G401 (cell line): ENCODE results near the gene PTPRK. TPM values are rescaled to one million over a fixed set of nuclear protein-coding genes. Genes with fewer than 3 reads are reported as not detected.

ENCODE experiments used
- DNase-seq: peaks from one replicate; pipeline ENCODE4 v3.0.0-alpha.2; 2015; ENCODE audit warnings: low spot score
- in situ Hi-C: cut with HindIII; loops from 2 replicates; pipeline ENCODE4 v1.10.0; 2016; ENCODE audit warnings: low sequenced_read_pairs, mixed read lengths
- total RNA-seq: library from RNA; depleted of rRNA; stranded (reverse); fragments of >200 nt; shearing (Covaris generic); gene quantifications from 2 replicates; pipeline ENCODE4 v1.2.3, GENCODE V29; 2014

PTPRK gene
- total RNA-seq, 1 experiment from 2014 or later = not detected

GRCh38 chr6:128141932-128142331 lies 378.5 kb downstream of the PTPRK start:
- in situ Hi-C loops = no loop called here
- no peak for DNase-seq

GRCh38 chr6:128139519-128139918 lies 380.9 kb downstream of the PTPRK start:
- in situ Hi-C loops = no loop called here
- DNase-seq = no peak

- no peak for DNase-seq
- in situ Hi-C loops = no loop called here
These were observed 381.7 kb downstream of the PTPRK start for GRCh38 chr6:128138694-128139093.

GRCh38 chr6:128135325-128135724 lies 385.1 kb downstream of the PTPRK start:
- in situ Hi-C loops = no loop called here

GRCh38 chr6:128131566-128131965 lies 388.8 kb downstream of the PTPRK start:
- DNase-seq = peak; percentile 8
- in situ Hi-C loops = no loop called here

More at GRCh38 chr6:128135325-128135724, 385.1 kb downstream of the PTPRK start:
- no peak for DNase-seq

GRCh38 chr6:128131036-128131435 lies 389.4 kb downstream of the PTPRK start:
- in situ Hi-C loops = no loop called here
- DNase-seq = peak; percentile 9

- in situ Hi-C loops = no loop called here
- no peak for DNase-seq
These were observed 390.7 kb downstream of the PTPRK start for GRCh38 chr6:128129679-128130078.

GRCh38 chr6:128127650-128128049 lies 392.7 kb downstream of the PTPRK start:
- no peak for DNase-seq
- in situ Hi-C loops = no loop called here

- no peak for DNase-seq
- in situ Hi-C loops = no loop called here
These were observed 395.7 kb downstream of the PTPRK start for GRCh38 chr6:128124713-128125112.

- in situ Hi-C loops = no loop called here
- DNase-seq = no peak
These were observed 398.8 kb downstream of the PTPRK start for GRCh38 chr6:128121610-128122009.

GRCh38 chr6:128121190-128121589 lies 399.2 kb downstream of the PTPRK start:
- DNase-seq = no peak
- in situ Hi-C loops = no loop called here

GRCh38 chr6:128118401-128118800 lies 402.0 kb downstream of the PTPRK start:
- DNase-seq = no peak
- in situ Hi-C loops = no loop called here

GRCh38 chr6:128117916-128118315 lies 402.5 kb downstream of the PTPRK start:
- in situ Hi-C loops = no loop called here
- no peak for DNase-seq

- DNase-seq = no peak
- in situ Hi-C loops = no loop called here
These were observed 406.2 kb downstream of the PTPRK start for GRCh38 chr6:128114164-128114563.

- in situ Hi-C loops = no loop called here
- DNase-seq = no peak
These were observed 407.9 kb downstream of the PTPRK start for GRCh38 chr6:128112494-128112893.

- no peak for DNase-seq
These were observed 409.3 kb downstream of the PTPRK start for GRCh38 chr6:128111096-128111495.

GRCh38 chr6:128107682-128108081 lies 412.7 kb downstream of the PTPRK start:
- in situ Hi-C loops = no loop called here
- DNase-seq = no peak

More at GRCh38 chr6:128111096-128111495, 409.3 kb downstream of the PTPRK start:
- in situ Hi-C loops = no loop called here

GRCh38 chr6:128099571-128100197 lies 420.7 kb downstream of the PTPRK start:
- DNase-seq = no peak
- in situ Hi-C loops = no loop called here

GRCh38 chr6:128098000-128098581 lies 422.3 kb downstream of the PTPRK start:
- DNase-seq = no peak
- in situ Hi-C loops = no loop called here

GRCh38 chr6:128097009-128097408 lies 423.4 kb downstream of the PTPRK start:
- peak; percentile 16 for DNase-seq
- in situ Hi-C loops = no loop called here

- in situ Hi-C loops = no loop called here
- no peak for DNase-seq
These were observed 425.0 kb downstream of the PTPRK start for GRCh38 chr6:128095362-128095761.
